H9 (cell line): Measurements from ENCODE around the gene LENG9. TPM values are rescaled to one million over a fixed set of nuclear protein-coding genes. Genes with fewer than 3 reads are reported as not detected.

Experiments
- DNase-seq: peaks from one replicate; pipeline ENCODE4 v3.0.0-alpha.2; 2017
- H2AFZ ChIP-seq: one replicate; pipeline ENCODE4 v1.6.1; 2013; ENCODE audit warnings: mild to moderate bottlenecking, low read length, control low read depth, moderate library complexity
- H2AK5ac ChIP-seq: 2 replicates; pipeline ENCODE4 v1.6.1; 2013; ENCODE audit warnings: low read length, control low read depth, mixed read lengths; ENCODE audit not compliant: insufficient read length
- H2BK120ac ChIP-seq: one replicate; pipeline ENCODE4 v1.6.1; 2013; ENCODE audit warnings: low read depth, mild to moderate bottlenecking, low read length, control low read depth, inconsistent platforms; ENCODE audit not compliant: poor library complexity, severe bottlenecking
- H2BK12ac ChIP-seq: 2 replicates; pipeline ENCODE4 v1.6.1; 2013; ENCODE audit warnings: low read length, control low read depth, mixed read lengths, low read depth; ENCODE audit not compliant: insufficient read length
- H2BK15ac ChIP-seq: 2 replicates; pipeline ENCODE4 v1.6.1; 2013; ENCODE audit warnings: low read depth, low read length, control low read depth
- H2BK20ac ChIP-seq: one replicate; pipeline ENCODE4 v1.6.1; 2013; ENCODE audit warnings: low read depth, mild to moderate bottlenecking, low read length, control low read depth, inconsistent platforms; ENCODE audit not compliant: poor library complexity, severe bottlenecking
- H2BK5ac ChIP-seq: 2 replicates; pipeline ENCODE4 v1.6.1; 2013; ENCODE audit warnings: low read length, control low read depth, mixed read lengths; ENCODE audit not compliant: insufficient read length
- H3K14ac ChIP-seq: 2 replicates; pipeline ENCODE4 v1.6.1; 2013; ENCODE audit warnings: low read length, control low read depth; ENCODE audit not compliant: insufficient read depth
- H3K18ac ChIP-seq: 2 replicates; pipeline ENCODE4 v1.6.1; 2013; ENCODE audit warnings: low read depth, mild to moderate bottlenecking, mixed read lengths, low read length, control low read depth; ENCODE audit not compliant: insufficient read length
- H3K23ac ChIP-seq: 2 replicates; pipeline ENCODE4 v1.6.1; 2013; ENCODE audit warnings: low read length, control low read depth, mixed read lengths, low read depth; ENCODE audit not compliant: insufficient read length
- H3K23me2 ChIP-seq: 2 replicates; pipeline ENCODE4 v1.6.1; 2013; ENCODE audit warnings: low read depth, mild to moderate bottlenecking, mixed read lengths, low read length, control low read depth; ENCODE audit not compliant: insufficient read length, poor library complexity, severe bottlenecking
- H3K27ac ChIP-seq: 2 replicates; pipeline ENCODE4 v1.5.1; 2013; ENCODE audit warnings: low read length, control low read depth, mixed read lengths, low read depth; ENCODE audit not compliant: insufficient read length
- H3K27me3 ChIP-seq: 2 replicates; pipeline ENCODE4 v1.6.1; 2013; ENCODE audit warnings: low read length, control low read depth, inconsistent platforms; ENCODE audit not compliant: insufficient read depth
- H3K4ac ChIP-seq: 2 replicates; pipeline ENCODE4 v1.6.1; 2013; ENCODE audit warnings: low read depth, mild to moderate bottlenecking, control low read depth, inconsistent platforms, low read length, moderate library complexity
- H3K4me1 ChIP-seq: 2 replicates; pipeline ENCODE4 v1.6.1; 2013; ENCODE audit warnings: low read length, control low read depth, inconsistent platforms; ENCODE audit not compliant: insufficient read depth
- H3K4me2 ChIP-seq: 2 replicates; pipeline ENCODE4 v1.6.1; 2013; ENCODE audit warnings: low read length, control low read depth, mixed read lengths; ENCODE audit not compliant: insufficient read length, insufficient read depth
- H3K56ac ChIP-seq: 2 replicates; pipeline ENCODE4 v1.6.1; 2013; ENCODE audit warnings: low read depth, mild to moderate bottlenecking, mixed read lengths, low read length, control low read depth; ENCODE audit not compliant: insufficient read length
- H3K79me1 ChIP-seq: 2 replicates; pipeline ENCODE4 v1.6.1; 2013; ENCODE audit warnings: low read depth, mild to moderate bottlenecking, moderate library complexity, low read length, control low read depth, inconsistent platforms; ENCODE audit not compliant: insufficient read depth, poor library complexity, severe bottlenecking
- H3K79me2 ChIP-seq: 2 replicates; pipeline ENCODE4 v1.6.1; 2013; ENCODE audit warnings: low read length, control low read depth, inconsistent platforms; ENCODE audit not compliant: insufficient read depth
- H3K9ac ChIP-seq: 2 replicates; pipeline ENCODE4 v1.6.1; 2013; ENCODE audit warnings: low read length, control low read depth, mixed read lengths; ENCODE audit not compliant: insufficient read length; ENCODE audit errors: extremely low read depth
- H3K9me3 ChIP-seq: one replicate; pipeline ENCODE4 v1.6.1; 2013; ENCODE audit warnings: low read depth, low read length, inconsistent platforms; ENCODE audit not compliant: control insufficient read depth
- H3T11ph ChIP-seq: one replicate; pipeline ENCODE4 v1.6.1; 2013; ENCODE audit warnings: mild to moderate bottlenecking, low read length, control low read depth, inconsistent platforms
- H4K20me1 ChIP-seq: one replicate; pipeline ENCODE4 v1.6.1; 2013; ENCODE audit not compliant: control insufficient read depth, insufficient read length, insufficient read depth
- H4K5ac ChIP-seq: 2 replicates; pipeline ENCODE4 v1.6.1; 2013; ENCODE audit warnings: low read depth, mild to moderate bottlenecking, mixed read lengths, low read length, control low read depth; ENCODE audit not compliant: insufficient read length
- H4K8ac ChIP-seq: replicated peaks from 2 replicates; pipeline ENCODE4 v1.6.1; 2013; ENCODE audit warnings: low read length, control low read depth, mixed read lengths, low read depth; ENCODE audit not compliant: insufficient read length
- H4K91ac ChIP-seq: 2 replicates; pipeline ENCODE4 v1.6.1; 2013; ENCODE audit warnings: low read depth, mild to moderate bottlenecking, moderate library complexity, mixed read lengths, low read length, control low read depth; ENCODE audit not compliant: insufficient read length
- H3K27ac Mint-ChIP-seq, 3 experiments: 2 replicates in 2 of 3; 3 replicates in 1 of 3; pipeline ENCODE4 v1.8.0; 2020 to 2021; ENCODE audit warnings: mixed read lengths in 3 of 3, mild to moderate bottlenecking in 1 of 3, moderate library complexity in 1 of 3
- H3K27me3 Mint-ChIP-seq: 2 replicates; pipeline ENCODE4 v1.8.0; 2021; ENCODE audit warnings: low read depth, mild to moderate bottlenecking, moderate library complexity, mixed read lengths
- H3K36me3 Mint-ChIP-seq, 3 experiments: 2 replicates in 2 of 3; 3 replicates in 1 of 3; pipeline ENCODE4 v1.8.0; 2020 to 2021; ENCODE audit warnings: low read depth in 3 of 3, mixed read lengths in 3 of 3; ENCODE audit not compliant: insufficient read depth in 1 of 3
- H3K4me1 Mint-ChIP-seq, 2 experiments: 2 replicates each; pipeline ENCODE4 v1.8.0; 2020; ENCODE audit warnings: mixed read lengths in 2 of 2
- H3K4me3 Mint-ChIP-seq, 2 experiments: 2 replicates in 1 of 2; 3 replicates in 1 of 2; pipeline ENCODE4 v1.8.0; 2020 to 2021; ENCODE audit warnings: mild to moderate bottlenecking in 2 of 2, mixed read lengths in 2 of 2, moderate library complexity in 1 of 2
- H3K9me3 Mint-ChIP-seq, 2 experiments: 2 replicates in 1 of 2; 3 replicates in 1 of 2; pipeline ENCODE4 v1.8.0; 2020; ENCODE audit warnings: mild to moderate bottlenecking in 2 of 2, mixed read lengths in 2 of 2, moderate library complexity in 1 of 2
- WGBS: extraction: QIAGEN DNeasy Blood & Tissue Kit; methylation state at CpG from one replicate; pipeline ENCODE4 v1.1.7; 2013; ENCODE audit warnings: missing lambda C conversion rate, low lambda C conversion rate, mixed read lengths; ENCODE audit not compliant: insufficient read length; ENCODE audit errors: extremely low coverage; 5-methylcytosine and 5-hydroxymethylcytosine counted together
- total RNA-seq: library from RNA; stranded (reverse); gene quantifications from 2 replicates; pipeline ENCODE4 v1.2.1, GENCODE V29; 2021
- TF ChIP-seq, protein P1 (sequence below): fragments of 200-600 bp; sonication (generic); conservative IDR thresholded peaks from 3 replicates; pipeline ENCODE4 v1.8.0; 2021; ENCODE audit warnings: antibody characterized with exemption, mild to moderate bottlenecking

The LENG9 gene
- total RNA-seq, 1 experiment from 2014 or later: 3.8 TPM

GRCh38 chr19:54449701-54450069 is 13.9 kb downstream of the LENG9 start:
- peak overlapping the region; percentile 84 for H3K9ac ChIP-seq
- H3K14ac ChIP-seq: peak overlapping the region; percentile 36; the same call in 1 of the 2 replicates
- H2BK20ac ChIP-seq: no peak overlapping the region
- H4K8ac ChIP-seq: no peak overlapping the region
- peak overlapping the region; percentile 93 for H3K4me2 ChIP-seq
- no peak overlapping the region for H3K4ac ChIP-seq
- H4K20me1 ChIP-seq: no peaks in the 10 kb centered on the region
- no peak overlapping the region for H3K56ac ChIP-seq
- WGBS: no CpG with 5 or more reads among the region's 21 CpGs
- no peak overlapping the region for H2BK15ac ChIP-seq
- H3K27me3 ChIP-seq: no peaks in the 10 kb centered on the region
- H3K9me3 ChIP-seq: no peaks in the 10 kb centered on the region
- no peak for DNase-seq
- H4K91ac ChIP-seq: no peak overlapping the region
- peaks cover 10% of the 10 kb centered on the region for H3K79me1 ChIP-seq
- H3K18ac ChIP-seq: no peak overlapping the region
- H4K5ac ChIP-seq: no peak overlapping the region
- H3K4me1 Mint-ChIP-seq: peaks cover 16 to 28% of the 10 kb centered on the region in 2 experiments
- no peak overlapping the region for H2AK5ac ChIP-seq
- peak overlapping the region; percentile 97 to 99 for H3K4me3 Mint-ChIP-seq
- no peak overlapping the region for H3T11ph ChIP-seq
- peaks cover 36 to 60% (median 43%) of the 10 kb centered on the region in 3 experiments for H3K36me3 Mint-ChIP-seq
- peaks cover 9% of the 10 kb centered on the region for H3K23me2 ChIP-seq
- peaks cover 4 to 10% of the 10 kb centered on the region in 2 experiments; a peak in 2 of 5 replicates for H3K9me3 Mint-ChIP-seq
- no peak overlapping the region for H3K23ac ChIP-seq
- no peak overlapping the region for H2BK5ac ChIP-seq
- no peak overlapping the region for H2BK12ac ChIP-seq
- no peak overlapping the region for H2AFZ ChIP-seq
- TF ChIP-seq, protein P1, sequence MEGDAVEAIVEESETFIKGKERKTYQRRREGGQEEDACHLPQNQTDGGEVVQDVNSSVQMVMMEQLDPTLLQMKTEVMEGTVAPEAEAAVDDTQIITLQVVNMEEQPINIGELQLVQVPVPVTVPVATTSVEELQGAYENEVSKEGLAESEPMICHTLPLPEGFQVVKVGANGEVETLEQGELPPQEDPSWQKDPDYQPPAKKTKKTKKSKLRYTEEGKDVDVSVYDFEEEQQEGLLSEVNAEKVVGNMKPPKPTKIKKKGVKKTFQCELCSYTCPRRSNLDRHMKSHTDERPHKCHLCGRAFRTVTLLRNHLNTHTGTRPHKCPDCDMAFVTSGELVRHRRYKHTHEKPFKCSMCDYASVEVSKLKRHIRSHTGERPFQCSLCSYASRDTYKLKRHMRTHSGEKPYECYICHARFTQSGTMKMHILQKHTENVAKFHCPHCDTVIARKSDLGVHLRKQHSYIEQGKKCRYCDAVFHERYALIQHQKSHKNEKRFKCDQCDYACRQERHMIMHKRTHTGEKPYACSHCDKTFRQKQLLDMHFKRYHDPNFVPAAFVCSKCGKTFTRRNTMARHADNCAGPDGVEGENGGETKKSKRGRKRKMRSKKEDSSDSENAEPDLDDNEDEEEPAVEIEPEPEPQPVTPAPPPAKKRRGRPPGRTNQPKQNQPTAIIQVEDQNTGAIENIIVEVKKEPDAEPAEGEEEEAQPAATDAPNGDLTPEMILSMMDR: no peak
- H3K27me3 Mint-ChIP-seq: no peaks in the 10 kb centered on the region
- H3K27ac ChIP-seq: no peak overlapping the region
- H3K4me1 ChIP-seq: peaks cover 2% of the 10 kb centered on the region; the same call in 1 of the 2 replicates
- no peak overlapping the region for H2BK120ac ChIP-seq
- peak overlapping the region; percentile 87 to 99 (median 95) for H3K27ac Mint-ChIP-seq
- H3K79me2 ChIP-seq: peaks cover 19% of the 10 kb centered on the region
